ENCODE measurements around the gene ZNF664. TPM values are rescaled to one million over a fixed set of nuclear protein-coding genes. Genes with fewer than 3 reads are reported as not detected.

ZNF664 gene
- total RNA-seq, 1 donor from 2014 or later: 67.6 TPM

- no peaks in the 10 kb centered on the region for H3K9me3 ChIP-seq (ENCODE audit: insufficient read depth, low read depth, low read length)
- Mint-ChIP-seq H3K36me3 (ENCODE audit: low read depth, unreplicated experiment) (no peaks in the 10 kb centered on the region), H3K27me3 (ENCODE audit: low read depth, unreplicated experiment) (peaks cover 19% of the 10 kb centered on the region), H3K4me1 (ENCODE audit: low read depth, unreplicated experiment) (no peaks in the 10 kb centered on the region), H3K4me3 (ENCODE audit: unreplicated experiment) (no peak overlapping the region), H3K9me3 (ENCODE audit: unreplicated experiment) (no peaks in the 10 kb centered on the region), H3K27ac (ENCODE audit: unreplicated experiment) (no peak overlapping the region)
- no peaks in the 10 kb centered on the region for H3K36me3 ChIP-seq (ENCODE audit: insufficient read depth, low read length)
- H3K4me2 ChIP-seq (ENCODE audit: low read length): no peak overlapping the region
- H2AFZ ChIP-seq (ENCODE audit: low read depth, low read length): no peak overlapping the region
- no peaks in the 10 kb centered on the region for H3K79me2 ChIP-seq (ENCODE audit: insufficient read depth, low read length)
- H3K4me1 ChIP-seq (ENCODE audit: insufficient read depth, low read length): no peaks in the 10 kb centered on the region
- H3K9ac ChIP-seq (ENCODE audit: low read length): no peak overlapping the region
- TF ChIP-seq CTCF (IDR thresholded peaks at IDR 0.05; ENCODE audit: insufficient read depth, low read depth, low read length) (no peak), EZH2 (IDR thresholded peaks at IDR 0.05; ENCODE audit: insufficient read depth, low read length) (no peak)
- DNase-seq (ENCODE audit: low read depth) (no peak), FAIRE-seq (no peak)
- no peak overlapping the region for H3K27ac ChIP-seq (ENCODE audit: low read depth, low read length)
- H3K27me3 ChIP-seq (ENCODE audit: insufficient read depth, low read length): no peaks in the 10 kb centered on the region
- H3K4me3 ChIP-seq (ENCODE audit: insufficient read depth, low read depth, low read length): no peak overlapping the region
- H4K20me1 ChIP-seq (ENCODE audit: insufficient read depth, low read length): no peaks in the 10 kb centered on the region
These were observed 48.5 kb upstream of the ZNF664 start for GRCh38 chr12:123924539-123924938.

GRCh38 chr12:123928274-123928865 lies 44.6 kb upstream of the ZNF664 start:
- Histone ChIP-seq H3K4me2 (ENCODE audit: low read length) (no peak overlapping the region), H4K20me1 (ENCODE audit: insufficient read depth, low read length) (no peaks in the 10 kb centered on the region), H3K79me2 (ENCODE audit: insufficient read depth, low read length) (no peaks in the 10 kb centered on the region), H2AFZ (ENCODE audit: low read depth, low read length) (no peak overlapping the region), H3K27me3 (ENCODE audit: insufficient read depth, low read length) (no peaks in the 10 kb centered on the region), H3K9me3 (ENCODE audit: insufficient read depth, low read depth, low read length) (no peaks in the 10 kb centered on the region), H3K4me3 (ENCODE audit: insufficient read depth, low read depth, low read length) (no peak overlapping the region), H3K4me1 (ENCODE audit: insufficient read depth, low read length) (no peaks in the 10 kb centered on the region), H3K9ac (ENCODE audit: low read length) (no peak overlapping the region), H3K36me3 (ENCODE audit: insufficient read depth, low read length) (no peaks in the 10 kb centered on the region), H3K27ac (ENCODE audit: low read depth, low read length) (no peak overlapping the region)
- Mint-ChIP-seq H3K9me3 (ENCODE audit: unreplicated experiment) (peaks cover 5% of the 10 kb centered on the region), H3K27ac (ENCODE audit: unreplicated experiment) (no peak overlapping the region), H3K4me3 (ENCODE audit: unreplicated experiment) (no peak overlapping the region), H3K27me3 (ENCODE audit: low read depth, unreplicated experiment) (peaks cover 20% of the 10 kb centered on the region), H3K4me1 (ENCODE audit: low read depth, unreplicated experiment) (no peaks in the 10 kb centered on the region), H3K36me3 (ENCODE audit: low read depth, unreplicated experiment) (no peaks in the 10 kb centered on the region)
- FAIRE-seq (no peak), DNase-seq (ENCODE audit: low read depth) (no peak)
- TF ChIP-seq EZH2 (IDR thresholded peaks at IDR 0.05; ENCODE audit: insufficient read depth, low read length): no peak
- TF ChIP-seq CTCF (IDR thresholded peaks at IDR 0.05; ENCODE audit: insufficient read depth, low read depth, low read length): no peak

GRCh38 chr12:123928897-123929296 lies 44.1 kb upstream of the ZNF664 start:
- no peak overlapping the region for H3K4me3 ChIP-seq (ENCODE audit: insufficient read depth, low read depth, low read length)
- no peaks in the 10 kb centered on the region for H3K79me2 ChIP-seq (ENCODE audit: insufficient read depth, low read length)

More at GRCh38 chr12:123928897-123929296, 44.1 kb upstream of the ZNF664 start:
- DNase-seq (ENCODE audit: low read depth) (no peak), FAIRE-seq (no peak)
- Histone ChIP-seq H3K4me2 (ENCODE audit: low read length) (no peak overlapping the region), H3K9me3 (ENCODE audit: insufficient read depth, low read depth, low read length) (no peaks in the 10 kb centered on the region), H2AFZ (ENCODE audit: low read depth, low read length) (no peak overlapping the region), H3K9ac (ENCODE audit: low read length) (no peak overlapping the region), H3K27me3 (ENCODE audit: insufficient read depth, low read length) (no peaks in the 10 kb centered on the region), H3K4me1 (ENCODE audit: insufficient read depth, low read length) (no peaks in the 10 kb centered on the region), H4K20me1 (ENCODE audit: insufficient read depth, low read length) (no peaks in the 10 kb centered on the region), H3K27ac (ENCODE audit: low read depth, low read length) (no peak overlapping the region), H3K36me3 (ENCODE audit: insufficient read depth, low read length) (no peaks in the 10 kb centered on the region)
- H3K9me3 Mint-ChIP-seq (ENCODE audit: unreplicated experiment): peaks cover 5% of the 10 kb centered on the region
- H3K36me3 Mint-ChIP-seq (ENCODE audit: low read depth, unreplicated experiment): no peaks in the 10 kb centered on the region
- TF ChIP-seq CTCF (IDR thresholded peaks at IDR 0.05; ENCODE audit: insufficient read depth, low read depth, low read length) (no peak), EZH2 (IDR thresholded peaks at IDR 0.05; ENCODE audit: insufficient read depth, low read length) (no peak)
- no peak overlapping the region for H3K27ac Mint-ChIP-seq (ENCODE audit: unreplicated experiment)
- H3K4me1 Mint-ChIP-seq (ENCODE audit: low read depth, unreplicated experiment): no peaks in the 10 kb centered on the region
- peaks cover 20% of the 10 kb centered on the region for H3K27me3 Mint-ChIP-seq (ENCODE audit: low read depth, unreplicated experiment)
- no peak overlapping the region for H3K4me3 Mint-ChIP-seq (ENCODE audit: unreplicated experiment)

Measured in astrocyte (in vitro differentiated cells and primary cell).